Activated CD4-positive, alpha-beta T cell treated with anti-CD3 and anti-CD28 coated beads, Interleukin-2, amount 50 U/mL, for 24 hours (primary cell): ENCODE results near the gene RARS1.
"Not testable (repeated sequence)": the region's sequence is repeated elsewhere in the genome, so short reads cannot be mapped to it uniquely, and the experiment has no call there.

Experiments
- DNase-seq, 2 donors: peaks; one replicate each; pipeline ENCODE4 v3.0.0-alpha.2; 2020; ENCODE audit warnings: low read depth in 1 of 2, low spot score in 1 of 2

Gene RARS1

DNA sequence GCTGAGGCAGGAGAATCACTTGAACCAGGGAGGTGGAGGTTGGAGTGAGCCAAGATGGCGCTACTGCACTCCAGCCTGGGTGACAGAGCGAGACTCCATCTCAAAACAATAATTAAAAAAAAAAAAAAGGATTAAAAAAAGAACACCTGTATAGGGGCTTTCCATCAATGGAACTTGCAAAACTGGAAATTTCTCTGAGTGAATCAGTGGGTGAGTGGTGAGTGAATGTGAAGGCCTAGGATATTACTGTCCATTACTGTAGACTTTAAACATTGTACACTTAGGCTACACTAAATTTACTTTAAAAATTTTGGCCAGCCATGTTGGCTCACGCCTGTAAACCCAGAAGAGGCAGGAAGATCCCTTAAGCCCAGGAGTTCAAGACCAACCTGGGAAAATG is 5.7 kb upstream of the RARS1 start:
- no peak for DNase-seq

- no peak for DNase-seq
These were observed 4.9 kb upstream of the RARS1 start for GRCh38 chr5:168481330-168481788.

DNA sequence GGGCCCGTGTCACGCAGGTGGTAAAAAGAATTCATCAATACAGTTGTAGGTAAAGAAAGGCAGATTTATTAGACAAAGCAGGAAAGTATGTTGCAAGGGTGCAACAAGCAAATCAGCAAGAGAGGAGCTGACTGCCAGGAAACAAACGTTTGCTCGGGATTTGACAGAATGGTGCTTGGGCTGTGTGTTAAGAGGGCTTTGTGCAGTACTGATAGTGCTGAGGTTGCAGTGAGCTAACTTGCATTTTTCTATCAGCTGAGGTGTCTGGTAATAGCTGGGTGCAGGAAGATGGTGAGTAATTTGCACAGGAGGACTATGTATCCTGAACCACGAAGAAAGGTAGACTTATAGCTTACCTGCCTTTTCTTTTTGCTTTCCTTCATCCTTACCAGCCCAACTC is 3.9 kb upstream of the RARS1 start:
- no peak for DNase-seq

GRCh38 chr5:168489059-168489458 is 2.8 kb downstream of the RARS1 start:
- no peak for DNase-seq

- no peak for DNase-seq
These were observed 7.8 kb downstream of the RARS1 start for GRCh38 chr5:168494057-168494555.

DNA sequence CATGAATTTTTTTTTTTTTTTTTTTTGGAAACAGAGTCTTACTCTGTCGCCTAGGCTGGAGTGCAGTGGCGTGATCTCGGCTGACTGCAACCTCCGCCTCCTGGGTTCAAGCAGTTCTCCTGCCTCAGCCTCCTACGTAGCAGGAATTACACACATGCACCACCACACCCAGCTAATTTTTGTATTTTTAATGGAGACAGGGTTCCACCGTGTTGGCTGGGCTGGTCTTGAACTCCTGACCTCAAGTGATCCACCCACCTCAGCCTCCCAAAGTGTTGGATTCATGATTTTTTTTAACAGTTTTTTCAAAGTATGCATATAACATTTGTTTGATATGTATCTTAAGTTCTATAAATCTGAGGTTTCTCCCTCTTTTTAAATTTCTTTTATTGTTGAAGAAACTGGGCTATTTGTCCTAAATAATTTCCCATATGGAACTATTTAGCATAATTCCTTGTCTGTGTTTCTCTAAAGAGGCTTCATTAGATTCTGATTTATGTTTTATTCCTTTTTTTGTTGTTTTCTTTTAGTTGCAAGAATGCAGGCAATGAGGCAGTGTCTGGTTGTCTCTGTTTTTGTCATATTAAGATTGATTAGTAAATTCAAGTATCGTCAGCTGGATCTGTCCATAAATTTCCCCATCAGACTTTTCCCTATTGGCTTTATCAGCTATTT is 16.4 kb downstream of the RARS1 start:
- no peak for DNase-seq

- no peak for DNase-seq
These were observed 27.7 kb downstream of the RARS1 start for GRCh38 chr5:168513861-168514428.

DNA sequence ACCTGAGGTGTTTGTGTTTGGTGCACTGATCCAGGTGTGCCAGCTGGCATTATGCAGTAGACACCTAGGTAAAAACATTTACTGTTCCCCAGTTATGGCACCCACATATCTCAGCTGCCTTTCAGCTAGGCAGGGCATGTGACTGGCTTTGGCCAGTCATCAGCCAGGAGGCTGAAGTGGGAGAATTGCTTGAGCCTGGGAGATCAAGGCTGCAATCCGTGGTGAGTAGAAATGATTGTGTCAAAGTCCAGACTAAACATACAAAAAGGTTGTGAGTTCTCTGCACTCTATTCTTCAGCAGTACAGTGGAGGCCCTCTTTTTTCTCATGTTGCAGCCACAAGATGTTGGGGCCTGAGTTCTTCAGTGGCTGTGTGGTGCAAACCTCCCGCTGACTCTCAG is 39.6 kb downstream of the RARS1 start:
- DNase-seq = no peak

DNA sequence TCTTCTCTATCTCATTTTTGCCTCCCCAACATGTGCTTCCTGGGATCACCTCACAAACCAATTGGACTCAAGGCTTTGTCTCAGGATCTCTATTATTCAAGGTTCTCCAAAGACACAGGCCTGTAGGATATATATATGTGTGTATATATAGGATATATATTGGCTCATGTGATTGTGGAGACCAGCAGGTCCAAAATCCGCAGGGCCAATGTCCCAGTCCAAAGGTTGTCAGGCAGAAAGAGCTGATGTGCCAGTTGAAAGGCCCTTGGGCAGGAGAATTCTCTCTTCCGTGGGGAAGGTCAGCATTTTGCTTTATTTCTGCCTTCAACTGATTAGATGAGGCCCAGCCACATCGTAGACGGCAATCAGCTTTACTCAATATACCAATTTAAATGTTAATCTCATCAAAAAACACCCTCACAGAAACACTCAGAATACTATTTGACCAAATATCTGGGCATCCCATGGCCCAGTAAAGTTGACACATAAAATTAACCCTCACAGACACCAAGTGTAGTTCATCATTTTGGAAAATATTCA is 41.6 kb downstream of the RARS1 start:
- no peak for DNase-seq

- DNase-seq = no peak
These were observed 42.5 kb downstream of the RARS1 start, which contains the start of gene FBLL1 for GRCh38 chr5:168528521-168529373. Gene FBLL1 (plus strand): TSS chr5:168529305. CDS start chr5:168529505, 200 bp downstream.

DNA sequence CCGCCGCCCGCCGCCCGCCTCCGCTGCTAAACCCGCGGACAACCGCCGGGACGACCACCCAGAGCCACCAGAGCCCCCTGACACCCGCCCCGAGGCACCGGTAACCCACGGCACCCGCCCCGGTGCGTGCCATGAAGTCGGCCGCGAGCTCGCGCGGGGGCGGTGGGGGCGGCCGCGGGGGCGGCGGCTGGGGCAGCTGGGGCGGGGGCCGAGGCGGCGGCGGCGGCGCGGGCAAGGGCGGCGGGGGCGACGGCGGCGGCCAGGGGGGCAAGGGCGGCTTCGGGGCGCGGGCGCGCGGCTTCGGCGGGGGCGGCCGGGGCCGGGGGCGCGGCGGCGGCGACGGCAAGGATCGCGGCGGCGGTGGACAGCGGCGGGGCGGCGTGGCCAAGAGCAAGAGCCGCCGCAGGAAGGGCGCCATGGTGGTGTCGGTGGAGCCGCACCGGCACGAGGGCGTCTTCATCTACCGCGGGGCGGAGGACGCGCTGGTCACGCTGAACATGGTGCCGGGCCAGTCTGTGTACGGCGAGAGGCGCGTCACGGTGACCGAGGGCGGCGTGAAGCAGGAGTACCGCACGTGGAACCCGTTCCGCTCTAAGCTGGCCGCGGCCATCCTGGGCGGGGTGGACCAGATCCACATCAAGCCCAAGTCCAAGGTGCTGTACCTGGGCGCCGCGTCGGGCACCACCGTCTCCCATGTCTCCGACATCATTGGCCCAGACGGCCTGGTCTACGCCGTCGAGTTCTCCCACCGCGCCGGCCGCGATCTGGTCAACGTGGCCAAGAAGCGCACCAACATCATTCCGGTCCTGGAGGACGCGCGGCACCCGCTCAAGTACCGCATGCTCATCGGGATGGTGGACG is 43.3 kb downstream of the RARS1 start:
- DNase-seq = no peak

- no peak for DNase-seq
These were observed 44.4 kb downstream of the RARS1 start for GRCh38 chr5:168530621-168531150.

- DNase-seq = no peak
These were observed 44.9 kb downstream of the RARS1 start for GRCh38 chr5:168531191-168531590.

- no peak for DNase-seq
These were observed 46.0 kb downstream of the RARS1 start for GRCh38 chr5:168531987-168532864.

- DNase-seq = not testable (repeated sequence)
These were observed 48.1 kb downstream of the RARS1 start for GRCh38 chr5:168534351-168534750.

GRCh38 chr5:168537176-168537575 is 50.9 kb downstream of the RARS1 start:
- no peak for DNase-seq

- DNase-seq = no peak
These were observed 63.3 kb downstream of the RARS1 start for GRCh38 chr5:168549554-168549953.

GRCh38 chr5:168550656-168551055 is 64.4 kb downstream of the RARS1 start:
- DNase-seq = no peak

DNA sequence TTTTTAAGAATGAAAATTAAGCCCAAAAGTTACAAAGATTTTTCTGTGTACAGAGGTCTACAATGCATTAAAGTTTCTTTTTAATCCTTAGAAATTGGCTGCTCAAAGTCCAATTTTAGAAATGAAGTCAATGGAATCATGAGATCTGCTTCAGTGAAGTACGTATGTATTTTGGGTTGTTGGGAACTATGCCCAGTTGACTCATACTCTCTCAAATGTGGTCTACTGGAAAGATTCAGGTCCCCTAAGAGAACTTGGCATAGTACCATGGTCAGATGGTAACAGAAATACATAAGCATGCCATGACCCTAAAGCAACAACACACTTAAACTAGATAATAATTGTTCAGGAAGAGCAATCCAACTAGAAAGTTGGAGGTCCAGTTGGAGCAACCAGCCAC is 65.9 kb downstream of the RARS1 start:
- DNase-seq = no peak
